Measurements from ENCODE around the gene CTSF.

CTSF gene

GRCh38 chr11:66598993-66599392 is 30.6 kb upstream of the CTSF start:
- Histone ChIP-seq H3K4me2 (ENCODE audit: low read length) (no peak overlapping the region), H3K27me3 (ENCODE audit: low read depth, low read length) (no peaks in the 10 kb centered on the region), H3K4me3 (ENCODE audit: low read length) (no peak overlapping the region), H3K4me1 (ENCODE audit: low read length) (peaks cover 10% of the 10 kb centered on the region), H3K79me2 (ENCODE audit: low read length) (no peaks in the 10 kb centered on the region), H3K9ac (ENCODE audit: low read length) (no peak overlapping the region), H2AFZ (ENCODE audit: low read depth, low read length) (no peak overlapping the region), H3K36me3 (replicated peaks; ENCODE audit: low read depth, low read length) (peaks cover 20% of the 10 kb centered on the region), H3K27ac (ENCODE audit: low read length) (no peak overlapping the region), H3K9me3 (ENCODE audit: insufficient read depth, low read length) (no peaks in the 10 kb centered on the region), H4K20me1 (ENCODE audit: insufficient read depth, low read length) (no peaks in the 10 kb centered on the region)
- TF ChIP-seq EZH2phosphoT487 (IDR thresholded peaks at IDR 0.05; ENCODE audit: low read depth), result no peak
- TF ChIP-seq CTCF (IDR thresholded peaks at IDR 0.05; ENCODE audit: low read depth, low read length), result no peak

- Histone ChIP-seq H2AFZ (ENCODE audit: low read depth, low read length) (no peak overlapping the region), H3K79me2 (ENCODE audit: low read length) (peaks cover 9% of the 10 kb centered on the region), H3K9ac (ENCODE audit: low read length) (no peak overlapping the region), H3K4me3 (ENCODE audit: low read length) (no peak overlapping the region), H3K36me3 (replicated peaks; ENCODE audit: low read depth, low read length) (peaks cover 13% of the 10 kb centered on the region), H3K27me3 (ENCODE audit: low read depth, low read length) (no peaks in the 10 kb centered on the region), H3K4me1 (ENCODE audit: low read length) (peaks cover 14% of the 10 kb centered on the region), H3K27ac (ENCODE audit: low read length) (no peak overlapping the region), H3K9me3 (ENCODE audit: insufficient read depth, low read length) (no peaks in the 10 kb centered on the region), H3K4me2 (ENCODE audit: low read length) (no peak overlapping the region), H4K20me1 (ENCODE audit: insufficient read depth, low read length) (no peaks in the 10 kb centered on the region)
- TF ChIP-seq EZH2phosphoT487 (IDR thresholded peaks at IDR 0.05; ENCODE audit: low read depth) (no peak), CTCF (IDR thresholded peaks at IDR 0.05; ENCODE audit: low read depth, low read length) (no peak)
These were observed 27.0 kb upstream of the CTSF start for GRCh38 chr11:66595245-66595904.

GRCh38 chr11:66593650-66594049 is 25.2 kb upstream of the CTSF start:
- Histone ChIP-seq H4K20me1 (ENCODE audit: insufficient read depth, low read length) (no peaks in the 10 kb centered on the region), H3K4me2 (ENCODE audit: low read length) (peak overlapping the region; percentile 91), H3K36me3 (replicated peaks; ENCODE audit: low read depth, low read length) (peaks cover 4% of the 10 kb centered on the region), H3K4me1 (ENCODE audit: low read length) (peaks cover 10% of the 10 kb centered on the region), H3K27ac (ENCODE audit: low read length) (no peak overlapping the region), H3K4me3 (ENCODE audit: low read length) (peak overlapping the region; percentile 88), H3K9me3 (ENCODE audit: insufficient read depth, low read length) (no peaks in the 10 kb centered on the region), H2AFZ (ENCODE audit: low read depth, low read length) (no peak overlapping the region), H3K27me3 (ENCODE audit: low read depth, low read length) (no peaks in the 10 kb centered on the region), H3K9ac (ENCODE audit: low read length) (peak overlapping the region; percentile 91), H3K79me2 (ENCODE audit: low read length) (peaks cover 9% of the 10 kb centered on the region)
- TF ChIP-seq EZH2phosphoT487 (IDR thresholded peaks at IDR 0.05; ENCODE audit: low read depth), result no peak
- TF ChIP-seq CTCF (IDR thresholded peaks at IDR 0.05; ENCODE audit: low read depth, low read length), result no peak

GRCh38 chr11:66593303-66593635 is 24.9 kb upstream of the CTSF start:
- Histone ChIP-seq H3K36me3 (replicated peaks; ENCODE audit: low read depth, low read length) (peaks cover 4% of the 10 kb centered on the region), H3K27me3 (ENCODE audit: low read depth, low read length) (no peaks in the 10 kb centered on the region), H3K27ac (ENCODE audit: low read length) (peak overlapping the region; percentile 26; the same call in 1 of the 2 replicates), H3K4me2 (ENCODE audit: low read length) (peak overlapping the region; percentile 91), H3K9ac (ENCODE audit: low read length) (peak overlapping the region; percentile 91), H3K4me1 (ENCODE audit: low read length) (peaks cover 10% of the 10 kb centered on the region), H3K79me2 (ENCODE audit: low read length) (peaks cover 9% of the 10 kb centered on the region), H4K20me1 (ENCODE audit: insufficient read depth, low read length) (no peaks in the 10 kb centered on the region), H3K4me3 (ENCODE audit: low read length) (peak overlapping the region; percentile 88), H2AFZ (ENCODE audit: low read depth, low read length) (peak overlapping the region; percentile 80), H3K9me3 (ENCODE audit: insufficient read depth, low read length) (no peaks in the 10 kb centered on the region)
- TF ChIP-seq EZH2phosphoT487 (IDR thresholded peaks at IDR 0.05; ENCODE audit: low read depth), result no peak
- TF ChIP-seq CTCF (IDR thresholded peaks at IDR 0.05; ENCODE audit: low read depth, low read length), result no peak

Data from OCI-LY3 (cell line).